K562 (cell line): ENCODE measurements around the gene ILK. TPM values are rescaled to one million over a fixed set of nuclear protein-coding genes. Genes with fewer than 3 reads are reported as not detected.
A peak's percentile ranks its signal among the peaks of the same experiment; 100 is the strongest.

Experiments used
- CBX2 ChIP-seq: fragments of 200-600 bp; sonication (generic); IDR thresholded peaks from one replicate; pipeline ENCODE4 v1.6.1; 2012; ENCODE audit warnings: mild to moderate bottlenecking, low read length, inconsistent platforms; ENCODE audit not compliant: insufficient read depth, poor library complexity, severe bottlenecking
- ETS2 ChIP-seq: IDR thresholded peaks from 2 replicates; pipeline ENCODE4 v1.6.1; 2016; ENCODE audit warnings: borderline replicate concordance, missing genetic modification characterization, mild to moderate bottlenecking, moderate library complexity, missing compliant biosample characterization; ENCODE audit not compliant: poor library complexity, severe bottlenecking
- KDM5B ChIP-seq: fragments of 200-600 bp; sonication (generic); IDR thresholded peaks from 2 replicates; pipeline ENCODE4 v1.6.1; 2012; ENCODE audit warnings: low read depth, mild to moderate bottlenecking, moderate library complexity, low read length, control low read depth, inconsistent platforms; ENCODE audit not compliant: insufficient replicate concordance
- MAFK ChIP-seq: IDR thresholded peaks from 2 replicates; pipeline ENCODE4 v1.6.1; 2011; ENCODE audit warnings: low read length, improper control_type of control experiment
- NEUROD1 ChIP-seq: fragments of 150-350 bp; IDR thresholded peaks from 2 replicates; pipeline ENCODE4 v1.6.1; 2014; ENCODE audit warnings: borderline replicate concordance, low read length, low read depth; ENCODE audit not compliant: partially characterized antibody
- RBM17 ChIP-seq: fragments of 200-400 bp; formaldehyde crosslinking; IDR thresholded peaks from 2 replicates; pipeline ENCODE4 v1.6.1; 2017; ENCODE audit warnings: low read depth, mild to moderate bottlenecking, low read length, borderline replicate concordance
- SMARCA4 ChIP-seq: fragments of 450-650 bp; IDR thresholded peaks from 2 replicates; pipeline ENCODE4 v1.6.1; 2016
- SMARCB1 ChIP-seq: IDR thresholded peaks from 2 replicates; pipeline ENCODE4 v1.6.1; 2011; ENCODE audit warnings: improper control_type of control experiment, low read depth; ENCODE audit not compliant: insufficient read length
- SREBF1 ChIP-seq: fragments of 150-350 bp; IDR thresholded peaks from 2 replicates; pipeline ENCODE4 v1.6.1; 2014; ENCODE audit warnings: antibody characterized with exemption, low read depth, low read length, borderline replicate concordance
- SREBF2 ChIP-seq: sonication (generic); formaldehyde crosslinking; IDR thresholded peaks from 2 replicates; pipeline ENCODE4 v1.4.0; 2020; ENCODE audit warnings: mild to moderate bottlenecking, missing genetic modification reagents
- ZNF224 ChIP-seq: sonication (generic); formaldehyde crosslinking; IDR thresholded peaks from 2 replicates; pipeline ENCODE4 v1.8.0; 2022; ENCODE audit warnings: mild to moderate bottlenecking, missing genetic modification reagents
- ZNF232 ChIP-seq: sonication (generic); formaldehyde crosslinking; IDR thresholded peaks from 2 replicates; pipeline ENCODE4 v1.8.0; 2022; ENCODE audit warnings: mild to moderate bottlenecking, missing genetic modification reagents
- ZNF589 ChIP-seq: fragments of 200-800 bp; sonication (Bioruptor generic); IDR thresholded peaks from 2 replicates; pipeline ENCODE4 v1.6.1; 2016; ENCODE audit warnings: low read depth, missing genetic modification characterization, missing compliant biosample characterization
- polyA plus RNA-seq, 8 experiments: library from polyadenylated mRNA; depleted of rRNA in 4 of 8; stranded (reverse) in 5 of 8; unstranded in 3 of 8; fragments of >200 nt; fragmentation: Nextera tagmentation in 2 of 8; fragmentation: Illumina TruSeq in 1 of 8; extraction: Ambion mirVana in 2 of 8; extraction: Trizol in 1 of 8; gene quantifications; 2 replicates each; pipeline versions ENCODE4 v1.2.1 to v1.2.3, GENCODE V29; 2011 to 2014; ENCODE audit warnings: inconsistent platforms in 1 of 8, missing spikeins in 1 of 8
- total RNA-seq, 7 experiments: library from RNA; depleted of rRNA in 6 of 7; stranded (reverse); fragments of >200 nt in 6 of 7; fragmentation: Illumina TruSeq in 2 of 7; extraction: Trizol in 2 of 7; gene quantifications; 2 replicates each; pipeline versions ENCODE4 v1.2.1 to v1.2.3, GENCODE V29; 2011 to 2021; ENCODE audit warnings: low replicate concordance in 1 of 7
- TF ChIP-seq, protein P1 (sequence below): sonication (generic); formaldehyde crosslinking; IDR thresholded peaks from 2 replicates; pipeline ENCODE4 v1.8.1; 2023; ENCODE audit warnings: mild to moderate bottlenecking, missing genetic modification reagents
- TF ChIP-seq, protein P2 (sequence below): sonication (generic); formaldehyde crosslinking; IDR thresholded peaks from 2 replicates; pipeline ENCODE4 v1.8.0; 2022; ENCODE audit warnings: mild to moderate bottlenecking, missing genetic modification reagents, borderline replicate concordance
- TF ChIP-seq, protein P3 (sequence below): fragments of 250-450 bp; sonication (Bioruptor Pico); IDR thresholded peaks from 2 replicates; pipeline ENCODE4 v1.8.0; 2022; ENCODE audit warnings: inconsistent platforms, mild to moderate bottlenecking, moderate library complexity, borderline replicate concordance
- TF ChIP-seq, protein P4 (sequence below): sonication (generic); formaldehyde crosslinking; IDR thresholded peaks from 2 replicates; pipeline ENCODE4 v1.8.0; 2023; ENCODE audit warnings: mild to moderate bottlenecking, missing genetic modification reagents

The ILK gene
- total and polyA plus RNA-seq, 9 of the 15 experiments (the other 6 are each of a cell fraction or from before 2014, with no cell fraction given) = 43.3 to 95.9 (median 58.9) TPM

DNA sequence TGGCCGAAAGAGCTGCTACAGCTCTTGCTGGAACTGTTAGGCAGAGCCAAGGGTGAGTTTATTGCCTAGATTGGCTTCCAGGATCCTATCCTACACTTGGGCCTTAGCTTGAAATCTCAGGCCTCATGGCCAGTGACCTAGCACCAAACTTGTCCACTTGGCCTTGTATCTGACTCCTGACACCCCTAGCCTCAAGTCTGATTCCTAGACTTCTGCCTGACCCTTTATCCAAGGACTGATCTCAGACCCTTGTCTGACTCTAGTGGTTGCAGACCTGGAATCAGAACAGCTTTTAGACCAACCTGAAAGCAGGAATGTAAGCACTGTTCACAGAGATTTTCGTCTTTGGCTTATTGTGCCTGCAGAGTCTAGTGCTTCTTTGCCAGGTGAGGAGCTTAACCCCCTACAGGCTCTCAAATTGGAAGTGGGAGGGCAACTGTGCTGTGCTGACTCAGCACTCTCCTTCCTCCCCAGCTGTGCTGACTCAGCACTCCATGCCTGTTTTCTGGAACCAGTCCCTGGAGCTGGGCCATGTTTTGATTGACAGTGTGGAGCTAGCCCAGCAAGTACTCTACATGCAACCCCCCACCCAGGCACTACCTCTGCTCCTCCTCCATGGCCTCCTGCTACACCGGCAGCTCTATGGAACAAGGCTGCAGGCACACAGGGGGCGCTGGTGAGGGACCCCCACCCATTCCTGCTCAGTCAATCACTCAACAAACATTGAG lies 35.2 kb upstream of the ILK start (continued):
- TF ChIP-seq, protein P1, sequence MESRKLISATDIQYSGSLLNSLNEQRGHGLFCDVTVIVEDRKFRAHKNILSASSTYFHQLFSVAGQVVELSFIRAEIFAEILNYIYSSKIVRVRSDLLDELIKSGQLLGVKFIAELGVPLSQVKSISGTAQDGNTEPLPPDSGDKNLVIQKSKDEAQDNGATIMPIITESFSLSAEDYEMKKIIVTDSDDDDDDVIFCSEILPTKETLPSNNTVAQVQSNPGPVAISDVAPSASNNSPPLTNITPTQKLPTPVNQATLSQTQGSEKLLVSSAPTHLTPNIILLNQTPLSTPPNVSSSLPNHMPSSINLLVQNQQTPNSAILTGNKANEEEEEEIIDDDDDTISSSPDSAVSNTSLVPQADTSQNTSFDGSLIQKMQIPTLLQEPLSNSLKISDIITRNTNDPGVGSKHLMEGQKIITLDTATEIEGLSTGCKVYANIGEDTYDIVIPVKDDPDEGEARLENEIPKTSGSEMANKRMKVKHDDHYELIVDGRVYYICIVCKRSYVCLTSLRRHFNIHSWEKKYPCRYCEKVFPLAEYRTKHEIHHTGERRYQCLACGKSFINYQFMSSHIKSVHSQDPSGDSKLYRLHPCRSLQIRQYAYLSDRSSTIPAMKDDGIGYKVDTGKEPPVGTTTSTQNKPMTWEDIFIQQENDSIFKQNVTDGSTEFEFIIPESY (CRISPR knock-in tag) = no peak
- TF ChIP-seq, protein P2, sequence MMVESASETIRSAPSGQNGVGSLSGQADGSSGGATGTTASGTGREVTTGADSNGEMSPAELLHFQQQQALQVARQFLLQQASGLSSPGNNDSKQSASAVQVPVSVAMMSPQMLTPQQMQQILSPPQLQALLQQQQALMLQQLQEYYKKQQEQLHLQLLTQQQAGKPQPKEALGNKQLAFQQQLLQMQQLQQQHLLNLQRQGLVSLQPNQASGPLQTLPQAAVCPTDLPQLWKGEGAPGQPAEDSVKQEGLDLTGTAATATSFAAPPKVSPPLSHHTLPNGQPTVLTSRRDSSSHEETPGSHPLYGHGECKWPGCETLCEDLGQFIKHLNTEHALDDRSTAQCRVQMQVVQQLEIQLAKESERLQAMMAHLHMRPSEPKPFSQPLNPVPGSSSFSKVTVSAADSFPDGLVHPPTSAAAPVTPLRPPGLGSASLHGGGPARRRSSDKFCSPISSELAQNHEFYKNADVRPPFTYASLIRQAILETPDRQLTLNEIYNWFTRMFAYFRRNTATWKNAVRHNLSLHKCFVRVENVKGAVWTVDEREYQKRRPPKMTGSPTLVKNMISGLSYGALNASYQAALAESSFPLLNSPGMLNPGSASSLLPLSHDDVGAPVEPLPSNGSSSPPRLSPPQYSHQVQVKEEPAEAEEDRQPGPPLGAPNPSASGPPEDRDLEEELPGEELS = no peak
- TF ChIP-seq SMARCB1 (no peak), ETS2 (tag) (no peak), NEUROD1 (peak; percentile 43), ZNF232 (CRISPR knock-in tag) (no peak), MAFK (peak; percentile 100), ZNF589 (CRISPR knock-in tag) (no peak), SREBF1 (no peak), SREBF2 (CRISPR knock-in tag) (no peak), SMARCA4 (peak; percentile 84), KDM5B (no peak), CBX2 (no peak), RBM17 (no peak), ZNF224 (no peak)
- TF ChIP-seq, protein P3, sequence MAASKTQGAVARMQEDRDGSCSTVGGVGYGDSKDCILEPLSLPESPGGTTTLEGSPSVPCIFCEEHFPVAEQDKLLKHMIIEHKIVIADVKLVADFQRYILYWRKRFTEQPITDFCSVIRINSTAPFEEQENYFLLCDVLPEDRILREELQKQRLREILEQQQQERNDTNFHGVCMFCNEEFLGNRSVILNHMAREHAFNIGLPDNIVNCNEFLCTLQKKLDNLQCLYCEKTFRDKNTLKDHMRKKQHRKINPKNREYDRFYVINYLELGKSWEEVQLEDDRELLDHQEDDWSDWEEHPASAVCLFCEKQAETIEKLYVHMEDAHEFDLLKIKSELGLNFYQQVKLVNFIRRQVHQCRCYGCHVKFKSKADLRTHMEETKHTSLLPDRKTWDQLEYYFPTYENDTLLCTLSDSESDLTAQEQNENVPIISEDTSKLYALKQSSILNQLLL (CRISPR knock-in tag) = no peak
- TF ChIP-seq, protein P4, sequence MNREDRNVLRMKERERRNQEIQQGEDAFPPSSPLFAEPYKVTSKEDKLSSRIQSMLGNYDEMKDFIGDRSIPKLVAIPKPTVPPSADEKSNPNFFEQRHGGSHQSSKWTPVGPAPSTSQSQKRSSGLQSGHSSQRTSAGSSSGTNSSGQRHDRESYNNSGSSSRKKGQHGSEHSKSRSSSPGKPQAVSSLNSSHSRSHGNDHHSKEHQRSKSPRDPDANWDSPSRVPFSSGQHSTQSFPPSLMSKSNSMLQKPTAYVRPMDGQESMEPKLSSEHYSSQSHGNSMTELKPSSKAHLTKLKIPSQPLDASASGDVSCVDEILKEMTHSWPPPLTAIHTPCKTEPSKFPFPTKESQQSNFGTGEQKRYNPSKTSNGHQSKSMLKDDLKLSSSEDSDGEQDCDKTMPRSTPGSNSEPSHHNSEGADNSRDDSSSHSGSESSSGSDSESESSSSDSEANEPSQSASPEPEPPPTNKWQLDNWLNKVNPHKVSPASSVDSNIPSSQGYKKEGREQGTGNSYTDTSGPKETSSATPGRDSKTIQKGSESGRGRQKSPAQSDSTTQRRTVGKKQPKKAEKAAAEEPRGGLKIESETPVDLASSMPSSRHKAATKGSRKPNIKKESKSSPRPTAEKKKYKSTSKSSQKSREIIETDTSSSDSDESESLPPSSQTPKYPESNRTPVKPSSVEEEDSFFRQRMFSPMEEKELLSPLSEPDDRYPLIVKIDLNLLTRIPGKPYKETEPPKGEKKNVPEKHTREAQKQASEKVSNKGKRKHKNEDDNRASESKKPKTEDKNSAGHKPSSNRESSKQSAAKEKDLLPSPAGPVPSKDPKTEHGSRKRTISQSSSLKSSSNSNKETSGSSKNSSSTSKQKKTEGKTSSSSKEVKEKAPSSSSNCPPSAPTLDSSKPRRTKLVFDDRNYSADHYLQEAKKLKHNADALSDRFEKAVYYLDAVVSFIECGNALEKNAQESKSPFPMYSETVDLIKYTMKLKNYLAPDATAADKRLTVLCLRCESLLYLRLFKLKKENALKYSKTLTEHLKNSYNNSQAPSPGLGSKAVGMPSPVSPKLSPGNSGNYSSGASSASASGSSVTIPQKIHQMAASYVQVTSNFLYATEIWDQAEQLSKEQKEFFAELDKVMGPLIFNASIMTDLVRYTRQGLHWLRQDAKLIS (CRISPR knock-in tag) = no peak
